Measurements from ENCODE around the gene AKR7A2. TPM values are rescaled to one million over a fixed set of nuclear protein-coding genes. Genes with fewer than 3 reads are reported as not detected.
"Not testable (repeated sequence)": the region's sequence is repeated elsewhere in the genome, so short reads cannot be mapped to it uniquely, and the experiment has no call there.

AKR7A2 gene
- total RNA-seq, 1 donor from 2014 or later = 53.7 TPM

GRCh38 chr1:19257178-19257914, 54.6 kb downstream of the AKR7A2 start:
- Mint-ChIP-seq H3K4me1 (ENCODE audit: low read depth) (peaks cover 8% of the 10 kb centered on the region), H3K36me3 (ENCODE audit: insufficient read depth) (peaks cover 9% of the 10 kb centered on the region), H3K27ac (no peak overlapping the region), H3K27me3 (no peaks in the 10 kb centered on the region), H3K9me3 (ENCODE audit: low read depth) (no peaks in the 10 kb centered on the region), H3K4me3 (ENCODE audit: low read depth) (no peak overlapping the region)
- DNase-seq (ENCODE audit: low spot score, unreplicated experiment) = no peak
- no peak for TF ChIP-seq CTCF (IDR thresholded peaks at IDR 0.05; ENCODE audit: unreplicated experiment)

DNA sequence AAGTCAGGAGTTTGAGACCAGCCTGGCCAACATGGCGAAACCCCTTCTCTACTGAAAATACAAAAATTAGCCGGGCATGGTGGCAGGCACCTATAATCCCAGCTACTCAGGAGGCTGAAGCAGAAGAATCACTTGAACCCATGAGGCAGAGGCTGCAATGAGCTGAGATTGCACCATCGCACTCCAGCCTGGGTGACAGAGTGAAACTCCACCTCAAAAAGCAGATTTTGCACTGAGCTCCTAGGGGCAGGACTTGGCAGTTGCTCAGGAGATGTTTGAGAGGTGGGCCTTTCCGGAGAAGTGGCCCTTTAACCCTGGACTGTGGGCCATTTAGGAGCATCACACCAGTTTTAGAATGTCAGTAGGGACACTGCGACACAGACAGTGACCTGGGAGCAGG, 55.6 kb downstream of the AKR7A2 start:
- not testable (repeated sequence) for DNase-seq (ENCODE audit: low spot score, unreplicated experiment); H3K36me3 Mint-ChIP-seq (ENCODE audit: insufficient read depth); H3K4me3 Mint-ChIP-seq (ENCODE audit: low read depth); H3K9me3 Mint-ChIP-seq (ENCODE audit: low read depth); H3K27me3 Mint-ChIP-seq; H3K27ac Mint-ChIP-seq
- H3K4me1 Mint-ChIP-seq (ENCODE audit: low read depth) = peaks cover 11% of the 10 kb centered on the region

DNA sequence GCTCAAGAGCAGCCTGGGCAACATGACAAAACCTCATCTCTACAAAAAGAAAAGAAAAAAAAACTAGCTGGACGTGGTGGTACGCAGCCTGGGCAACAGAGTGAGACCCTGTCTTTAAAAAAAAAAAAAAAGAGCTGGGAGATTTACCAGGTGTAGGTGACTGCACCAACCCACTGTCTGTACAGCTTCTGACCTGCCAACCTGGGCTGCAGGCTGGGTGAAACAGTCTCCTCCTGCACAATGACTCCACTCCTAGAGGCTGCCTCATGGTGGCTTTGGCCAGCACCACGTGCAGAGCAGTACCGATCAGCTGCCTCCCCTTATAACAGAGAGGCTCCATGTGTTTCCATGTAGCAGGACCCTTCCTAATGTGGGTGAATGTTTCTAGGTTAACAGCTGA, 56.7 kb downstream of the AKR7A2 start:
- DNase-seq (ENCODE audit: low spot score, unreplicated experiment) = no peak
- no peak overlapping the region for H3K27ac Mint-ChIP-seq
- H3K9me3 Mint-ChIP-seq (ENCODE audit: low read depth) = no peaks in the 10 kb centered on the region
- H3K27me3 Mint-ChIP-seq = no peaks in the 10 kb centered on the region
- no peak for TF ChIP-seq CTCF (IDR thresholded peaks at IDR 0.05; ENCODE audit: unreplicated experiment)
- peaks cover 19% of the 10 kb centered on the region for H3K4me1 Mint-ChIP-seq (ENCODE audit: low read depth)
- H3K36me3 Mint-ChIP-seq (ENCODE audit: insufficient read depth) = peaks cover 9% of the 10 kb centered on the region
- no peak overlapping the region for H3K4me3 Mint-ChIP-seq (ENCODE audit: low read depth)

DNA sequence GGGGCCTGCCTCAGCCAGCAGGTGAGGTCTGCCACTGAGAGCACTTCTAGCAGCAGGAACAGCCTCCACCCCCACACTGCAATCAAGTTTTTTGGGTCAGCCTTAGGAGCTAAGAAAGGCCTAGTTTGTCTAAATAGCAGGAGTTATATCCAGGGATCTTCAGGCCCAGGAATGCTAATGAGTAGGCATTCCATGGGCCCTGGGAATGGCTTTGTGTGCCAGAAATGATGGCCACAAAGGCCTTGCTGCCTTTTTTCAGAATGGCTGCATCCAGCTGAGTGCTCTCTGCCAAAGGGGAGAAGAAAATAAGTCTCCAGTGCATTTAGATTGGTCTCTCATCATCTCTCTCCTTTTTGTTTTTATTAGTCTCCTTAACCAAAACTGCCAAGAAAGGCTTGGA, 57.5 kb downstream of the AKR7A2 start:
- no peak for TF ChIP-seq CTCF (IDR thresholded peaks at IDR 0.05; ENCODE audit: unreplicated experiment)
- Mint-ChIP-seq H3K4me3 (ENCODE audit: low read depth) (no peak overlapping the region), H3K27ac (no peak overlapping the region), H3K36me3 (ENCODE audit: insufficient read depth) (peaks cover 5% of the 10 kb centered on the region), H3K27me3 (no peaks in the 10 kb centered on the region), H3K9me3 (ENCODE audit: low read depth) (no peaks in the 10 kb centered on the region), H3K4me1 (ENCODE audit: low read depth) (peaks cover 21% of the 10 kb centered on the region)
- DNase-seq (ENCODE audit: low spot score, unreplicated experiment) = no peak

Other genes starting within 250 kb of the AKR7A2 start
- gene UBR4, start 101.9 kb downstream of the AKR7A2 start, total RNA-seq = 153 and 155 TPM in 2 replicates
- gene EMC1, start 60.6 kb downstream of the AKR7A2 start, total RNA-seq = 61.9 and 66.7 TPM in 2 replicates
- gene MRTO4, start 60.3 kb downstream of the AKR7A2 start, total RNA-seq = 27.8 and 33.9 TPM in 2 replicates
- 2.1 and 2.7 TPM in 2 replicates for gene AKR7A3, start 23.4 kb downstream of the AKR7A2 start, total RNA-seq
- gene SLC66A1, start 182 bp upstream of the AKR7A2 start, total RNA-seq = 25.7 and 26.7 TPM in 2 replicates
- gene CAPZB, start 173.4 kb upstream of the AKR7A2 start, total RNA-seq = 189 and 211 TPM in 2 replicates